CD4-positive, alpha-beta T cell treated with Interleukin-17A for 4 hours (primary cell): Measurements from ENCODE around the gene IP6K1.
"Not testable (repeated sequence)": the region's sequence is repeated elsewhere in the genome, so short reads cannot be mapped to it uniquely, and the experiment has no call there.

ENCODE experiments used
- DNase-seq: peaks from one replicate; pipeline ENCODE4 v3.0.0-alpha.2; 2020; ENCODE audit warnings: mixed read lengths

Gene IP6K1

GRCh38 chr3:49705390-49705960, 80.9 kb downstream of the IP6K1 start:
- DNase-seq = no peak

GRCh38 chr3:49704629-49705028, 81.7 kb downstream of the IP6K1 start:
- DNase-seq = no peak

DNA sequence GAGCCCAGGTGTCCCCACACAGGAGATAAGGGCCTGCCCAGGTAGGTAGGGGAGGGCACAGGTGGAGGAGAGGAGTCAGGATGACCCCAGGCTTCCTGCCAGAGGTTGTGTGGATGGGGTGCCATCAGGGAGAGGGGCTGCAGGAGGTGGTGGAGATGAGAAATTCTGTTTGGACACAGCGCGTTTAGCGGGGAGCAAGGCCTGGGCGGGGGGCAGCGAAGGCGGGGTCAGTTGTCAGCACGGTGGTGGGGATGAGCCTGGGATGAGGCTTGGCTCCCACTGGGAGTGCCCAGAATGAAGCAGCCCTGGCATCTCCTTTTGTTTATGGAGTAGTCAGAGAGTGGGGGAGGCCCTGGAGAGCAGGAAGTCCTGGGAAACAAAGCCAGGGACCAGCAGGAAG, 82.4 kb downstream of the IP6K1 start:
- DNase-seq = no peak

GRCh38 chr3:49703443-49703927, 82.9 kb downstream of the IP6K1 start:
- peak; percentile 73 for DNase-seq

GRCh38 chr3:49702672-49703071, 83.7 kb downstream of the IP6K1 start:
- DNase-seq = no peak

- no peak for DNase-seq
Measured at GRCh38 chr3:49701388-49702077, 84.8 kb downstream of the IP6K1 start.

DNA sequence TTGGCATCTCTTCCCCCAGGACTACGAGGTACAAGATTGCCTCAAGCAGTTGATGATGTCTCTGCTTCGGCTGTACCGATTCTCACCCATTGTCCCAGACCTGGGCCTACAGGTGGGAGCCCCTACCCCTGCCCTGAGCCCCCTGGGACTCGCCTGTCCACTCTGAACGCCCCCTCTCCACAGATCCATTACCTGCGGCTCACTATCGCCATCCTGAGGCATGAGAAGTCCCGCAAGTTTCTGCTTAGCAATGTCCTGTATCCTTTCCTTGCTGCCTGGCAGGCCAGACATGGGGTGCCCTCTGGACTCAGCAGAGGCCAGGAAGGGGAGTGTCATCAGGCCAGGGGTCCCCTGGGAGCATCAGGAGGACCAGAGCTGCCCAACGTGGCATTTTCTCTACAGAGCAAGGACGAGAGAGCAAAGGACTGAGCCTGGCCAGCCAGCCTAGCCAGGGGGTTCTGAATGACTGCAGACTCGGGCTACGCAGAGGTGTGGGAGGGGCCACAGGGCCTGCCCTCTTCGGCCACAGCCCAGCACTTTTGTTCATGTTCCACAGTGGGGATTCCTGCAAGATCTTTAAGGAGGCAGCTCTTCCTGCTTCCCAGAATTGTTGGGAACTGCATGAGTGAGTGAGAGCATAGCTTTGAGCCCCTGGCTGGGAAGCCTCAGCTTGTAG, 85.8 kb downstream of the IP6K1 start:
- no peak for DNase-seq

GRCh38 chr3:49700014-49700413, 86.3 kb downstream of the IP6K1 start:
- no peak for DNase-seq

GRCh38 chr3:49699281-49699979, 86.9 kb downstream of the IP6K1 start:
- no peak for DNase-seq

GRCh38 chr3:49695350-49696015, 90.9 kb downstream of the IP6K1 start:
- DNase-seq = not testable (repeated sequence)

GRCh38 chr3:49694409-49695070, 91.8 kb downstream of the IP6K1 start:
- not testable (repeated sequence) for DNase-seq

DNA sequence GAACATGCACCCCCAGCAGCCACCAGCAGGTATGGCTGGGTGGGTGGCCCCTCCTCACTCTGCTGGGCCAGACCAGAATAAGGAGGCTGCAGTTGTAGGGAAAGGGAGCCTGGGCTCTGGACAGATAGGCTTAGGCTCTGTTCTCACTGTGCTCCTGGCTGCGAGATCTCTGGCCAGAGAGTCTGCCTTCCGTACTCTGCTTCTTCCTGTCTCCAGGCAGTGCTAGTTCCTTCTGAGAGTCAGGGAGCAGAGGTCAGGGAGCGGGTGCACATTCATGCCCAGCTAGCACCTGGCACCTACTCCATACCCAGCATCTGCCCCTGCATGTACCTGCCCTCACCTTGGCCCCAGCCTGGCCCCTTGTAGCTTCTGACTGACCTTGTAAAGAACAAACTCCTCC, 94.9 kb downstream of the IP6K1 start:
- not testable (repeated sequence) for DNase-seq

GRCh38 chr3:49690856-49691255, 95.5 kb downstream of the IP6K1 start:
- DNase-seq = not testable (repeated sequence)

DNA sequence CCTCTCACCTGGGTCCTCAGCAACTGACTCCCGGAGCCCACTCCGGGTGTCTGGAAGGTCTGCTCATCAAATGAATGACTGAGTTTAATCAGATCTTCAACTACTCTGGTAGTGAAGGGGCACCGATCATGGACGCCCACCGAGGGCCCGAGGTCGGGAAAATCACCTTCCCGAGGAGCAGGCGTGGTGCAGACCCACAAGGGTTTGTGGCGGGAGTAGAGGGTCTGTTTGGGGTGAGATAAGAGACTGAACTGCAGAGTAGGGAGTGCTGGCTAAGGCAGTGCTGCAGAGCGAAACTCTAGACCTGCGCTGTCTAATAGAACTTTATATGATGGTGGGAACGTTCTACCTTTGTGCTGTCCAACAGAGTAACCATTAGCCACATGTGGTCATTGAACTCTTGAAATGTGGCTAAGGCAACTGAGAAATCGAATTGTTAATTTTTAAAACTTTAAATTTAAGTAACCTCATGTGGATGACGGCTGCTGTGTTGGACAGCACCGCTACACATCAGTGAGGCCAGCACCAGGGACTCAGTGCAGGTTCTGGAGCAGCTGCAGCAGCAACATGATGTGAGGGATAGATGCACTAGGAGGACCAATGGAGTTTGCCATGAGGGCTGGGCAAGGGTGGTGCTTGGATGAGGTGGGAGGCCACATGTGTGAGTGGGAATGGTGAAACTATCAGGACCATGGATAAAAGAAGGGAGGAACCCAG, 96.3 kb downstream of the IP6K1 start:
- DNase-seq = not testable (repeated sequence)

DNA sequence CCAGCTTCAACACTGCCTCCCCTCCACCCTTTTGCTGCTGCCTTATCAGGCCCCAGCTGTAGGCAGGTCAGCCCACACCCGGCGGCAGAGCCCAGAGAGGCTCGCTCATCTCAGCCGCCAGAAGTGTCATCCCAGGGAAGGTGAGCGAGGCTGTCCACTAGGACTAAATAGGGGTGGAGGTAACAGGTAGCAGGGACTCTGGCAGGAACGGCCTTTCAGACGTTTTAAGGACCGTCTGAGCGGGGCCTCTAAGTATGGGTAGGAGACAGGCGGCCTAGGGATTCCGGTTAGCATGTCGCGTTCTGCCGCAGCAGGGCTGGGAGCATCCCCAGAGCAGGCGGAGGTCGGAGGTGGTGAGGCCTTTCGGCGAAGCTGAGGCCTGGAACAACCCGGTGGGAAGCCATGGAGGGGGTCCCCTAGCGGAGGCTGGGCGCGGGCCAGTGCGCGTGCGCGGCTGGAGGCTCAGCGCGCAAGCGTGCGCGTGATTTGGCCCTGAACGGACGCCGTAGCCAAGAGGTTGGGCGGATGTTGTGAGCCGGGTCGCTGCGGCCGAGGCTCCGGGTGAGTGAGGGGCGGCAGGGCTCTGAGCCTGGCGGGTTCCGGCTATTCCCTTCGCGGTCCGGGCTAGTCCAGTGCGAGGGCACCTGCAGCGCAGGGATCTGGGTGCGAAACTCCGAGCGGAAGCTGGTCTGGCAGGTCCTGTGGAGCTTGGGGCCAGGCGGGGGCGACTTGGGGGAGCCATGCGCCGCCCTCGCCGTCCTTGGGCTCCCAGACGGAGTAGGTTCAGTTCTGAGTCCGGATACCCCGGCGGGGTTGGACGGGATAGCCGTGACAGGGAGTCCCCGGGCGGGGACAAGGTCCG, 97.1 kb downstream of the IP6K1 start, which contains the start of the genes MST1 and RNF123:
Gene MST1, minus strand, starts transcription at position 429 of the 862 bp plus-strand sequence. CDS start 783 bp downstream, outside the sequence.
Gene RNF123, plus strand, starts transcription at position 512 of the 862 bp plus-strand sequence. CDS start 1,609 bp downstream, outside the sequence.
- peak; percentile 94 for DNase-seq

DNA sequence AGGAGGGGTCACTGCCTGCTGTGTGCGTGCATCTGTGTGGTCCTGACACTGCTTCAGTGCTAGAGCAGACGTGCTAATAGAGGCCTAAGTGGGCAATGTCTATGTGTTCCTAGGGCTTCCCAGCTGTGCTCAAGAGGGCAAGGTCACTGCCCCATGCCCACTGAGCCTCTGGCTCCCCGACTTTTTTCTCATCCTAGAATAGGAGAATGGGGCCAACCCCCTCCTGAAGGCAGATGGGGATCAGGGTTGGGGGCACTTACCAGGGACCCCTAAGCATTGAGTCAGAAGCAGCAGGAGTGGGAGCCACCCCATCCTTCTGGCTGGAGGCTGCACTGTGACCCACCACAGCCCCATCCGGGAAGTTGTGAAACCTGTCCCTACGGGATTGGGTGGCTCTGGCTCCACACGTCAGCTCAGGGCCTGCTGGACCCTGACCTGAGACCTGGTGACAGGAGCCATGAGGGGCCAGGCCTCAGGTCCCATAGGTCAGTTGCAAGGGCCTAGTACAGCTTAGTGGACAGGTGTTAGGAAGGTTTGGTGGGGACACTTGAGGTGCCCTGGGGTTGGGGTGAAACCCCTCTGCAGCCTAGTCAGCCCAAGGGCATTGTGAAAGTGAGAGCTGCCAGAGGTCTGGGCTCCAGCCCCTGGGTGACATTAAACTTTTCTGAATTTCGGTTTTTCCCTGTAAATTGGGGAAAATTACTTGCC, 97.8 kb downstream of the IP6K1 start:
- DNase-seq = peak; percentile 8

GRCh38 chr3:49687424-49687795, 98.9 kb downstream of the IP6K1 start:
- not testable (repeated sequence) for DNase-seq

DNA sequence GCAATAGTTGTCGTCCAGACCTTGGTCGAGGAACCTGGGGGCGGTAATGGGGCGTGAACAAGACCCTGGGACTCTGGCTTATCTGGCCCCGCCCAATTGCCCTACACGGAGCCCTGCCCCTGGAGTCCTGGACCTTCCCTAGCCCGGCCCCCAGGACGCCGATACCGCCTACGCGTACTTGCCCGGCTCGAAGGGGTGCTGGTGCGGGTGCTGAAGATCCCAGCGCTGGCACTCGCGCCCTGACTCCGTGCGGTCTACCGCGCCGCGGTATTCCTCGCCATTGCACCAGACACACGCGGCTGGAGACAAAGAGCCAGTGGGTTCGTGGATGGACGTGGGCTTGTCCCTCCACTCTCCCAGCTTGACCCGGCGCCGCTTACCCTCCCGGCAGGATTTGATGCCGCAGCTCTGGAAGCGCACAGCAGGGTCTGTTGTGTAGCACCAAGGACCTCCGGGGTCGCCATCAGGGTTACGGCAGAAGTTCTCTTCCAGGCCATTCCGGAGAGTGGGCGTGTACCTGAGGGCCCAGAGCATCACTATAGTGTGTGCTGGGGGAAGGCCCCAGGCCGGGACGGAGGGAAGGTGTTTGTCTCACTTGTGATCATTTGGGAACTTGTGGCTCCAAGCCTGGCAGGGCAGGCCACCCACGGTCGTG, 99.4 kb downstream of the IP6K1 start:
- DNase-seq = peak; percentile 49

- peak; percentile 65 for DNase-seq
Measured at GRCh38 chr3:49686346-49686745, 100.0 kb downstream of the IP6K1 start.
